ENCODE results near the gene ALKBH4. TPM values are rescaled to one million over a fixed set of nuclear protein-coding genes. Genes with fewer than 3 reads are reported as not detected.
"Not testable (repeated sequence)": the region's sequence is repeated elsewhere in the genome, so short reads cannot be mapped to it uniquely, and the experiment has no call there.

ALKBH4 gene
- total RNA-seq, 1 donor from 2014 or later = 8.3 TPM

DNA sequence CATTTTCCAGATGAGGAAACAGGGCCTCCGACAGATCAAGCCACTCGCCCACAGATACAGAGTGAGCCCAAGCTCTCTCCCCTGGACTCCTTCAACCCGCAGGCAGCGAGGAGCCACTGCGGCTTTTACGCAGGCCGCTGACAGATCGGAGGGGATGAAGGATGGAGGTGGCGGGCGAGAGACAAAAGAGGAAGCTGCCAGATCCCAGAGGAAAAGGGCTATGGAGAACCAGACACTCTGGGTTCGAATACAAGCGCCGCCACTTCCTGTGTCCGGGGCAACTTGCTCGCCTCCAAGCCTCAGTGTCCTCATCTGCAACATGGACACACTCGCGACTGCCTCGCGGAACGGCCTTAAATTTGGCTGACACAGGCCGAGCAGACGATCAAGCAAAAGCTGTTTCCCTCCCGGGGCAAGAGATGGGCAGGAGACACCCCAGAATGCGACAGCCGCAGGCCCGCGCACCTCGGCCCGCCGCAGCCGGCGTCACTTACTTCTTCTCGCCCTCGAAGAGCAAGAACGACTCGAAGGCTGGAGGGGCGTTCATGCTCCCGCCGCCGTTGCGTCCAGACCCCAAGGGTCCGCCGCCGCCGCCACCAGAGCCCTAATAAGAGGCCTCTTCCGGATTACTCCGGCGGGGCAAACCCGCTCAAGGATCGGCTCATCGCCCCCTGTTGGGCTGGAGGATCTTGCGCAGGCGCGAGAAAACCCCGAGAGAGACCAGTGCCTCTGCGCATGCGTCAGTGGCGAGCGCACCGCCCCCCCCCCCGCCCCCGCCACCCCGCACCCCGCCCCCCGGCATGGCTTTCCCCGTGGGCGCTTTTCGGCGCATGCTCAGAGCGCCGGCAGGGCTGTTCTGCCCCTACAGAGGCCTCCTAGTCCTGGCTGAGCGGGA, 13.9 kb upstream of the ALKBH4 start, which contains the start of gene POLR2J:
TSS of gene POLR2J (minus strand) at position 609 of the 895 bp plus-strand sequence. CDS start at position 547, 62 bp downstream.
- DNase-seq (ENCODE audit: low spot score) = peak; percentile 91
- peak; percentile 86 for ATAC-seq

DNA sequence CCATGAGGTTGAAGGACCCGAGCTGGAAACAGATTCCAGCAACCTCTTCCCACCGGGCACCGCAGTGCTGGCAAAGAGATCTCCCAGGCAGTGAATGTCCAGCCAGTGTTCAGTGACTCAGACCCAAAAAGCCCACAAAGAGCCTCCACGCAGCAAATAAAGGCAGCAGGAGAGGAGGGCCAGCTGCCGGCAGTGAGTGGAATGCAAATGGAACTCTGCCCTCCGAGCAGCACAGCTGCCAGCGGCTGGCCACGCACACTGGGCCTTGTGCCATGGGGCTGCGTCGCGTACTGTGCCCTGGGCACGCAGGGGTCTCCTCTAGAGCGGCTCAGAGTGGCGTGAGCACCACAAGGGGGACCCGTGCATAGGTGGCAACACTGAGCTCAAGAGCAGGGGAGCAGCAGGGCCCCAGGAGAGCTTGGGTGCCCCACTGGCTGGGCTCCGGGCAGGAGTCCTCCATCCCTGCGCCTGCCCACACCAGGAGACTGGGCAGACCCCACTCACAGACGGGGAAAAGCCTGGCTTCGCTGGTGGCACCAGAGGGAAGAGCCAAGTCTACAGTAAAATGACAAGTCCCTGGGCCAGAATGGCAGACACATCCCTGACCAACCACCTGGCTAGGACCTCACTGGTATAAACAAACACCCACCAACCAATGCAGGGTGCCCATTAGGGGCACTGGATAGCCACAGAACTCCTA, 10.2 kb upstream of the ALKBH4 start:
- peak; percentile 38 for DNase-seq (ENCODE audit: low spot score)

DNA sequence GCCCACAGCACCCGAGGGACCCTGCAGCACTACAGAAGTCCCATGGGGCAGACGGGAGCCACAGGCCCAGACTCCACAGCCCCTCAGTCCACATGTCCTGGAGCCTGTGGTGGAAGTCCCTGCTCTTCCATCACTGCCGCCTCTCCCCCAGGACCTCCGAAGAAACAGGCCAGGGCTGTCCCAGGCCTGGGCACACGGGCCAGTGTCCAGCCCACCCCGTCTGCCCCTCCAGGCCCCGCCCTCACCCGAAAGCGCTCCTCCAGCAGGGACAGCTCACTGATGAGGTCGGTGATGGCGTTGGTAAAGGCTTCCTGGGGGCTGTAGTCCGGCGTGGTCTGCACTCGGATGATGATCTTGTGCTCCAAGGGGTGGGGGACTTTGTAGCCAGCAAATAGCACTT, 9.5 kb upstream of the ALKBH4 start:
- DNase-seq (ENCODE audit: low spot score) = peak; percentile 40
- not testable (repeated sequence) for ATAC-seq

More for the DNA sequence above, 10.2 kb upstream of the ALKBH4 start:
- ATAC-seq = peak; percentile 1

GRCh38 chr7:102473271-102473991, 8.8 kb upstream of the ALKBH4 start:
- ATAC-seq = no peak
- peak; percentile 44 for DNase-seq (ENCODE audit: low spot score)

- DNase-seq (ENCODE audit: low spot score) (no peak), ATAC-seq (no peak)
Measured at GRCh38 chr7:102472126-102473041, 7.7 kb upstream of the ALKBH4 start.

DNA sequence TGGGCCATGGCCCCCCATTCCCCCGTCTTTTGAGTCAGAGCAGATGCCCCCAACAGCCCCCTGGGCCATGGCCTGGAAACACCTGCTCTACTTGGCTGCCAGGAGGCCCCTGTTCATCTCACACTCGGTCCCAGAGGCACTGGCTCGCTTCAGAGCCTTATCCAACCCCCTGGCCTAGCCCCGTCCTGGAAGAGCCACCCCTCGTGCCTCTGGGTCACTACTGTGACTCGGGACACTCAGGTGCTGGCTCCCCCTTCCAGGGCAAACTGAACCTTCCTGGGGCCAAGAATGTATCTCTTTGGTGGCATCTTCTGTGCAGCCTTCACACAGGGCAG, 7.1 kb upstream of the ALKBH4 start:
- no peak for DNase-seq (ENCODE audit: low spot score)
- ATAC-seq = no peak

- ATAC-seq = peak; percentile 80
Measured at GRCh38 chr7:102469972-102470825, 5.5 kb upstream of the ALKBH4 start.

DNA sequence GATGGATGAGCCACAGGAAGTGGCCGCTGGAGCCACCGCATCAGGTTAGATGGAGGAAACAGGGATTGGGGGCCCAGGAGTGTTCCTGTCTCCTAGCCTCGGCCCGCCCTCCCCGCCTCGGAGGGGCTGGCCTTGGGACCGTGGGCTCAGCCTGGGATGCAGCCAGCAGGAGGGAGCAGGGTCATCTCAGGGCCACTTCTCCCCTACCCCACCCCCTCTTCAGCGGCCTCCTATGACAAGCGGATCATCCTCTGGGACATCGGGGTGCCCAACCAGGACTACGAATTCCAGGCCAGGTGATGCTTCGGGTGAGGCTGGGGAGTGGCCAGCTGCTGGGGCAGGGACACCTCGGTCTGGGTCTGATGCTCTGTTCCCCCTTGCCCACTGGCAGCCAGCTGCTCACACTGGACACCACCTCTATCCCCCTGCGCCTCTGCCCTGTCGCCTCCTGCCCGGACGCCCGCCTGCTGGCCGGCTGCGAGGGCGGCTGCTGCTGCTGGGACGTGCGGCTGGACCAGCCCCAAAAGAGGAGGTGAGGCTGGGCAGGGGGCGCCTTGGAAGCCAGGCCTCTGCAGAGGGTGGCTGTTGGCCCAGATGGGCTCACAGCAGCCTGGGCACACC, 4.8 kb upstream of the ALKBH4 start:
- DNase-seq (ENCODE audit: low spot score) = no peak
- ATAC-seq = peak; percentile 25

More at GRCh38 chr7:102469972-102470825, 5.5 kb upstream of the ALKBH4 start:
- peak; percentile 95 for DNase-seq (ENCODE audit: low spot score)

DNA sequence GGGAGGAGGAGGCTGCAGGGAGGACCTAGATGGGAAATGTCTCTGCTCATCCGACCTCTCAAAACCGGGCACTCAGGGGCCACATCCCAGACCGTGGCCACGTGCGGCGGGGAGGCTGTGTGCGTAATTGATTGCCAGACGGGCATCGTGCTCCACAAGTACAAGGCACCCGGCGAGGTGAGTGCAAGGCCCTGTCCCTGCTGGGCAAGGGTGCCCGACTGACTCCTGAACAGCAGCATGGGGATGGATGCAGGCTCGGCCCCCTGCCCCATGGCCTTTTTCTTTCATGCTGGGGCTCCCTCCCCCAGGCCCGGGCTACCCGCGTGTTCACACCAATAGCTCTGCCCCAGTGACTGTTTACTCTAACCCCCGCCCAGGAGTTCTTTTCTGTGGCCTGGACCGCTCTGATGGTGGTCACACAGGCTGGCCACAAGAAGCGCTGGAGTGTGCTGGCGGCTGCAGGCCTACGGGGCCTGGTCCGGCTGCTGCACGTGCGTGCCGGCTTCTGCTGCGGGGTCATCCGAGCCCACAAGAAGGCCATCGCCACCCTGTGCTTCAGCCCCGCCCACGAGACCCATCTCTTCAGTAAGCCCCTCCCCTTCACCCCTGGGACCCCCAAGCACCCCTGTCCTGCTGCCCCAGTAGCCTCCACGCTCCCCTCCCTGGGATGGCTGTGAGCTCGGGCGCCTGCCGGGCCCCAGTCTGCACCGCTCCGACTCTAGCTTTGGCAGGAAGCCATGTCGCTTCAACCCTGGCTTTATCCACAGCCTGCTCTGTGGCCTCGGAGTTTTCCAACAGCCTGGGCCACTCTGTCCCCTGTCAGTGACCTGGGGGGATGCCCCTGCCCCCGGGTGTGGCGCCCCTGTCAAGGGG, 4.1 kb upstream of the ALKBH4 start:
- ATAC-seq (peak; percentile 31), DNase-seq (ENCODE audit: low spot score) (peak; percentile 77)

DNA sequence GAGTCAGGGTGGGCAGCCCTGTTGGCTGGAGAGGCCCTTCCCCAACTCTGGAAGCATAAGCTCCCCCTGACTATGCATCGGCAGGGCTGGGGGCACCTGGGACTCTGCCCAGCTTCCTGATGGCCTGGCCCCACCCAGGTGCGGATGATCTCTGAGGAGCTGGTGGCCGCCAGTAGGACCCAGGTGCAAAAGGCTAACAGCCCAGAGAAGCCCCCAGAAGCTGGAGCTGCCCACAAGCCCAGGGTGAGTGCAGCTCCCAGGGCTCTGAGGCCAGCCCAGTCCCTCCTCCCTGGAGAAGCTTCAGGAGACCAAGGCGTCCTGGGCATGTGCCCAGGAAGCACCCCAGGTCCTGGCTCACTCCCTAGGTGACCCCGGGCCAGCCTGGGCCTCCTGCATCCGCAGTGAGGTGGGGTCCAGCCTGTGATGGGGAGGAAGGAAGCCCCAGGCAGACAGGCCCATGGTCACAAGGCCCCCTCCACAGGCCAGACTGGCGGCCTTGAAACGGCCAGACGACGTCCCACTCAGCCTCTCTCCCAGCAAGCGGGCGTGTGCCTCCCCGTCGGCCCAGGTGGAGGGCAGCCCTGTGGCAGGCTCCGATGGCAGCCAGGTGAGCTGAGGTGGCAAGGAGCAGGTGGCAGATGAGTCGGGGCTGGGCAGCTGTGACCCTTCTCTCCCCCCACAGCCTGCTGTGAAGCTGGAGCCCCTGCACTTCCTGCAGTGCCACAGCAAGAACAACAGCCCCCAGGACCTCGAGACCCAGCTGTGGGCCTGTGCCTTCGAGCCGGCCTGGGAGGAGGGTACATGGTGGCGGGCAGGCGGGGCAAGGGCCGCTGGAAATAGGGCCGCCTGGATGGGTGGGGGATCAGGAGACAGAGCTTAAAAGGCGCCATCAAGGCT, 3.2 kb upstream of the ALKBH4 start:
- DNase-seq (ENCODE audit: low spot score) = no peak
- ATAC-seq = no peak

- no peak for ATAC-seq
- no peak for DNase-seq (ENCODE audit: low spot score)
Measured at GRCh38 chr7:102466097-102466496, 1.4 kb upstream of the ALKBH4 start.

- DNase-seq (ENCODE audit: low spot score) (no peak), ATAC-seq (peak; percentile 6)
Measured at GRCh38 chr7:102463841-102464576, 654 bp downstream of the ALKBH4 start.

GRCh38 chr7:102460467-102460866, 4.2 kb downstream of the ALKBH4 start:
- DNase-seq (ENCODE audit: low spot score) (no peak), ATAC-seq (no peak)

- ATAC-seq (peak; percentile 60), DNase-seq (ENCODE audit: low spot score) (no peak)
Measured at GRCh38 chr7:102459221-102459844, 5.3 kb downstream of the ALKBH4 start.

DNA sequence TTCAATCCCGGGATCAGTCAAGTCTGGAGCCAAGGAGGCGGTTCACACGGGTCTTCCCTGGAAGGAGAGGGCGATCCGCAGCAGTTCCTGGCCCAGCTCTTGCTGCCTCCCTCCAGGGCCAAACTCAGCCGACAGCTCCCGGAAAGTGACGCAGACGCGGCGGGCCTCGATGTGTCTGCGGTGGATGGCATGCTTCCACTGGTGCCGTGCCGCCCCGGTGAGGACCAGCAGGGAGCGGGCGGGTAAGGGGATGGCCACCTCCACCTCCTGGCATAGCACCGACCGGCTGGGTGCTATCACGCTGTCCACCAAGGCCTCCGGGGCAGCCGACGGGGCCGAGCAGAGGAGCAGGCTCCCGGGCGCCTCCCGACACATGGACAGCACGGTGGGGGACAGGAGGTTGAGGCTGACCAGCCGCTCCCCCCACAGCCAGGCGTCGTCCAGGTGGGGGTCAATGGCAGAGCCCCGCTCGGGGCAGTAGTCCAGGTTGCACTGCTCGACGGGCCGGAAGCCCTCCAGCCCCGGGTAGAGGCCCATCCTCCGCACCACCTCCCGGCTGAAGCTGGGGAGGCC, 7.2 kb downstream of the ALKBH4 start:
- ATAC-seq (no peak), DNase-seq (ENCODE audit: low spot score) (no peak)
